K562 (cell line): ENCODE data around the gene IFT122. TPM values are rescaled to one million over a fixed set of nuclear protein-coding genes. Genes with fewer than 3 reads are reported as not detected.

Experiments
- ARID1B ChIP-seq: fragments of 450-650 bp; IDR thresholded peaks from 2 replicates; pipeline ENCODE4 v1.6.1; 2016; ENCODE audit warnings: antibody characterized with exemption, mild to moderate bottlenecking, inconsistent platforms
- CBFA2T2 ChIP-seq: fragments of 450-650 bp; conservative IDR thresholded peaks from 2 replicates; pipeline ENCODE4 v1.6.1; 2017; ENCODE audit warnings: mild to moderate bottlenecking
- CSDE1 ChIP-seq, 2 experiments: fragments of 450-650 bp; IDR thresholded peaks; 2 replicates each; pipeline ENCODE4 v1.6.1; 2016; ENCODE audit warnings: mild to moderate bottlenecking in 1 of 2
- ESRRB ChIP-seq: fragments of 250-450 bp; sonication (Bioruptor Pico); IDR thresholded peaks from 2 replicates; pipeline ENCODE4 v1.5.0; 2020; ENCODE audit warnings: mild to moderate bottlenecking, moderate library complexity, borderline replicate concordance
- GTF2A2 ChIP-seq: IDR thresholded peaks from 2 replicates; pipeline ENCODE4 v1.6.1; 2016; ENCODE audit warnings: mild to moderate bottlenecking, missing genetic modification characterization, missing compliant biosample characterization
- NCOR1 ChIP-seq: fragments of 450-650 bp; IDR thresholded peaks from 2 replicates; pipeline ENCODE4 v1.6.1; 2016; ENCODE audit warnings: mild to moderate bottlenecking, moderate library complexity
- PHB2 ChIP-seq: fragments of 450-650 bp; IDR thresholded peaks from 2 replicates; pipeline ENCODE4 v1.6.1; 2017; ENCODE audit warnings: low read depth
- RAD51 ChIP-seq: fragments of 450-650 bp; IDR thresholded peaks from 2 replicates; pipeline ENCODE4 v1.7.1; 2016; ENCODE audit warnings: low read depth, mild to moderate bottlenecking, borderline replicate concordance
- RCOR1 ChIP-seq, 2 experiments: IDR thresholded peaks; 2 replicates each; pipeline ENCODE4 v1.6.1; 2012; ENCODE audit warnings: low read depth in 2 of 2, low read length in 2 of 2, borderline replicate concordance in 1 of 2, improper control_type of control experiment in 1 of 2
- SLC30A9 ChIP-seq: fragments of 250-450 bp; sonication (Bioruptor Pico); IDR thresholded peaks from 2 replicates; pipeline ENCODE4 v1.8.0; 2022; ENCODE audit warnings: mild to moderate bottlenecking, moderate library complexity
- STAT5A ChIP-seq: IDR thresholded peaks from 2 replicates; pipeline ENCODE4 v1.6.1; 2012; ENCODE audit warnings: low read length, inconsistent platforms, borderline replicate concordance
- TAL1 ChIP-seq: fragments of 450-650 bp; IDR thresholded peaks from 2 replicates; pipeline ENCODE4 v1.6.1; 2016; ENCODE audit warnings: mild to moderate bottlenecking
- TCF3 ChIP-seq: sonication (generic); formaldehyde crosslinking; IDR thresholded peaks from 2 replicates; pipeline ENCODE4 v1.4.0; 2020; ENCODE audit warnings: mild to moderate bottlenecking, missing genetic modification reagents
- TCF7L2 ChIP-seq: fragments of 150-350 bp; IDR thresholded peaks from 2 replicates; pipeline ENCODE4 v1.6.1; 2016; ENCODE audit warnings: low read depth, mild to moderate bottlenecking, low read length, moderate library complexity
- ZC3H11A ChIP-seq: IDR thresholded peaks from 2 replicates; pipeline ENCODE4 v1.6.1; 2012; ENCODE audit warnings: low read depth, low read length, improper control_type of control experiment
- ZFP30 ChIP-seq: fragments of 250-450 bp; sonication (Bioruptor Pico); IDR thresholded peaks from 2 replicates; pipeline ENCODE4 v1.8.0; 2022; ENCODE audit warnings: moderate library complexity, mild to moderate bottlenecking, inconsistent platforms, borderline replicate concordance
- ZKSCAN3 ChIP-seq: fragments of 250-450 bp; sonication (Bioruptor Pico); IDR thresholded peaks from 2 replicates; pipeline ENCODE4 v1.4.0; 2020
- ZNF134 ChIP-seq: fragments of 250-450 bp; sonication (Bioruptor Pico); conservative IDR thresholded peaks from 2 replicates; pipeline ENCODE4 v1.4.0; 2020
- ZNF224 ChIP-seq: sonication (generic); formaldehyde crosslinking; IDR thresholded peaks from 2 replicates; pipeline ENCODE4 v1.8.0; 2022; ENCODE audit warnings: mild to moderate bottlenecking, missing genetic modification reagents
- ZNF3 ChIP-seq: fragments of 250-450 bp; sonication (Bioruptor Pico); IDR thresholded peaks from 2 replicates; pipeline ENCODE4 v1.5.0; 2021; ENCODE audit warnings: mild to moderate bottlenecking, moderate library complexity
- ZNF324 ChIP-seq: fragments of 250-450 bp; sonication (Bioruptor Pico); IDR thresholded peaks from 2 replicates; pipeline ENCODE4 v1.4.0; 2020; ENCODE audit warnings: mild to moderate bottlenecking
- ZNF561 ChIP-seq: fragments of 450-650 bp; formaldehyde crosslinking; conservative IDR thresholded peaks from 2 replicates; pipeline ENCODE4 v1.4.0; 2020; ENCODE audit warnings: mild to moderate bottlenecking, moderate library complexity
- ZNF740 ChIP-seq, 3 experiments: fragments of 200-800 bp in 1 of 3; sonication (Bioruptor generic) in 1 of 3; sonication (generic) in 1 of 3; formaldehyde crosslinking in 1 of 3; IDR thresholded peaks; 2 replicates each; pipeline versions ENCODE4 v1.6.1 to v1.8.0; 2016 to 2022; ENCODE audit warnings: mild to moderate bottlenecking in 2 of 3, missing compliant biosample characterization in 2 of 3, missing genetic modification characterization in 2 of 3, missing genetic modification reagents in 1 of 3
- ZNF764 ChIP-seq: fragments of 250-450 bp; sonication (Bioruptor Pico); IDR thresholded peaks from 2 replicates; pipeline ENCODE4 v1.4.0; 2020; ENCODE audit warnings: low read depth, mild to moderate bottlenecking, moderate library complexity
- polyA plus RNA-seq, 8 experiments: library from polyadenylated mRNA; depleted of rRNA in 4 of 8; stranded (reverse) in 5 of 8; unstranded in 3 of 8; fragments of >200 nt; fragmentation: Nextera tagmentation in 2 of 8; fragmentation: Illumina TruSeq in 1 of 8; extraction: Ambion mirVana in 2 of 8; extraction: Trizol in 1 of 8; gene quantifications; 2 replicates each; pipeline versions ENCODE4 v1.2.1 to v1.2.3, GENCODE V29; 2011 to 2014; ENCODE audit warnings: inconsistent platforms in 1 of 8, missing spikeins in 1 of 8
- total RNA-seq, 7 experiments: library from RNA; depleted of rRNA in 6 of 7; stranded (reverse); fragments of >200 nt in 6 of 7; fragmentation: Illumina TruSeq in 2 of 7; extraction: Trizol in 2 of 7; gene quantifications; 2 replicates each; pipeline versions ENCODE4 v1.2.1 to v1.2.3, GENCODE V29; 2011 to 2021; ENCODE audit warnings: low replicate concordance in 1 of 7
- TF ChIP-seq, protein P1 (sequence below): sonication (generic); formaldehyde crosslinking; IDR thresholded peaks from 2 replicates; pipeline ENCODE4 v1.8.0; 2022; ENCODE audit warnings: mild to moderate bottlenecking, missing genetic modification reagents
- TF ChIP-seq, protein P2 (sequence below): sonication (generic); formaldehyde crosslinking; IDR thresholded peaks from 2 replicates; pipeline ENCODE4 v1.8.0; 2022; ENCODE audit warnings: mild to moderate bottlenecking, missing genetic modification reagents

IFT122 gene
- total and polyA plus RNA-seq, 9 of the 15 experiments (the other 6 are each of a cell fraction or from before 2014, with no cell fraction given): 2.4 to 11.5 (median 7.7) TPM

GRCh38 chr3:129416415-129416814 lies 23.6 kb upstream of the IFT122 start (continued):
- TF ChIP-seq, protein P1, sequence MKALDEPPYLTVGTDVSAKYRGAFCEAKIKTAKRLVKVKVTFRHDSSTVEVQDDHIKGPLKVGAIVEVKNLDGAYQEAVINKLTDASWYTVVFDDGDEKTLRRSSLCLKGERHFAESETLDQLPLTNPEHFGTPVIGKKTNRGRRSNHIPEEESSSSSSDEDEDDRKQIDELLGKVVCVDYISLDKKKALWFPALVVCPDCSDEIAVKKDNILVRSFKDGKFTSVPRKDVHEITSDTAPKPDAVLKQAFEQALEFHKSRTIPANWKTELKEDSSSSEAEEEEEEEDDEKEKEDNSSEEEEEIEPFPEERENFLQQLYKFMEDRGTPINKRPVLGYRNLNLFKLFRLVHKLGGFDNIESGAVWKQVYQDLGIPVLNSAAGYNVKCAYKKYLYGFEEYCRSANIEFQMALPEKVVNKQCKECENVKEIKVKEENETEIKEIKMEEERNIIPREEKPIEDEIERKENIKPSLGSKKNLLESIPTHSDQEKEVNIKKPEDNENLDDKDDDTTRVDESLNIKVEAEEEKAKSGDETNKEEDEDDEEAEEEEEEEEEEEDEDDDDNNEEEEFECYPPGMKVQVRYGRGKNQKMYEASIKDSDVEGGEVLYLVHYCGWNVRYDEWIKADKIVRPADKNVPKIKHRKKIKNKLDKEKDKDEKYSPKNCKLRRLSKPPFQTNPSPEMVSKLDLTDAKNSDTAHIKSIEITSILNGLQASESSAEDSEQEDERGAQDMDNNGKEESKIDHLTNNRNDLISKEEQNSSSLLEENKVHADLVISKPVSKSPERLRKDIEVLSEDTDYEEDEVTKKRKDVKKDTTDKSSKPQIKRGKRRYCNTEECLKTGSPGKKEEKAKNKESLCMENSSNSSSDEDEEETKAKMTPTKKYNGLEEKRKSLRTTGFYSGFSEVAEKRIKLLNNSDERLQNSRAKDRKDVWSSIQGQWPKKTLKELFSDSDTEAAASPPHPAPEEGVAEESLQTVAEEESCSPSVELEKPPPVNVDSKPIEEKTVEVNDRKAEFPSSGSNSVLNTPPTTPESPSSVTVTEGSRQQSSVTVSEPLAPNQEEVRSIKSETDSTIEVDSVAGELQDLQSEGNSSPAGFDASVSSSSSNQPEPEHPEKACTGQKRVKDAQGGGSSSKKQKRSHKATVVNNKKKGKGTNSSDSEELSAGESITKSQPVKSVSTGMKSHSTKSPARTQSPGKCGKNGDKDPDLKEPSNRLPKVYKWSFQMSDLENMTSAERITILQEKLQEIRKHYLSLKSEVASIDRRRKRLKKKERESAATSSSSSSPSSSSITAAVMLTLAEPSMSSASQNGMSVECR (CRISPR knock-in tag): no peak
- TF ChIP-seq ZNF3 (CRISPR knock-in tag) (no peak), STAT5A (no peak), ARID1B (peak; percentile 40), GTF2A2 (no peak), TCF3 (CRISPR knock-in tag) (peak; percentile 55; the same call in 1 of the 2 replicates), ZKSCAN3 (no peak), SLC30A9 (CRISPR knock-in tag) (no peak), ZNF561 (CRISPR knock-in tag) (no peak), ZNF324 (no peak), NCOR1 (0 out of 2 replicates have a peak, but pooled peaks have one; percentile 12), ESRRB (no peak), ZFP30 (CRISPR knock-in tag) (no peak), PHB2 (no peak), CBFA2T2 (peak; percentile 15; the same call in 1 of the 2 replicates), TAL1 (peak; percentile 38; the same call in 1 of the 2 replicates), ZNF134 (CRISPR knock-in tag) (no peak), RCOR1 (IDR thresholded peaks at IDR 0.05; ENCODE audit: borderline replicate concordance in 1 of 2, low read depth in 2 of 2, low read length in 2 of 2) (0 out of 4 replicates have a peak, but pooled peaks of 1 of the 2 experiments have one; percentile 13), CSDE1 (IDR thresholded peaks at IDR 0.05) (no peak), ZC3H11A (no peak), TCF7L2 (no peak), RAD51 (no peak), ZNF764 (CRISPR knock-in tag) (no peak), ZNF224 (CRISPR knock-in tag) (no peak), ZNF740 (CRISPR knock-in tag; IDR thresholded peaks at IDR 0.05) (no peak), ZNF740 (tag; IDR thresholded peaks at IDR 0.05) (no peak)
- TF ChIP-seq, protein P2, sequence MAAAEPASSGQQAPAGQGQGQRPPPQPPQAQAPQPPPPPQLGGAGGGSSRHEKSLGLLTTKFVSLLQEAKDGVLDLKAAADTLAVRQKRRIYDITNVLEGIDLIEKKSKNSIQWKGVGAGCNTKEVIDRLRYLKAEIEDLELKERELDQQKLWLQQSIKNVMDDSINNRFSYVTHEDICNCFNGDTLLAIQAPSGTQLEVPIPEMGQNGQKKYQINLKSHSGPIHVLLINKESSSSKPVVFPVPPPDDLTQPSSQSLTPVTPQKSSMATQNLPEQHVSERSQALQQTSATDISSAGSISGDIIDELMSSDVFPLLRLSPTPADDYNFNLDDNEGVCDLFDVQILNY: no peak
